ENCODE data around the gene IFNG. TPM values are rescaled to one million over a fixed set of nuclear protein-coding genes. Genes with fewer than 3 reads are reported as not detected.

The IFNG gene
- total RNA-seq, 2 experiments from 2014 or later = 2.9 to 3.2 TPM

DNA sequence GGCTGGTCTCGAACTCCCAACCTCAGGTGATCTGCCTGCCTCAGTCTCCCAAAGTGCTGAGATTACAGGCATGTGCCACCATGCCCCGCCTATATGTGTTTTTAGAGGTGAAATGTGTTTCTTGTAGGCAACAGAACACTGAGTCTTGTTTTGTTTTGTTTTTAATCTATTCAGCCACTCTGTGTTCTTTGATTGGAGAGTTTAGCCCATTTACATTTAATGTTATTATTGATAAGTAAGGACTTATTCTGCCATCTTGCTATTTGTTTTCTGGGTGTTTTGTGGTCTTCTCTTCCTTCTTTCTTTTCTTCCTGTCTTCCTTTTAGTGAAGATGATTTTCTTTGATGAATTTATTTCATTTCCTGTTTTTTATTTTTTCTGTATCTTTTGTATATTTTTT is 29.6 kb downstream of the IFNG start:
- CTCF ChIA-PET = interaction anchor here (0.8 kb wide), 1 partner anchor 12 kb away, joined by 3 read pairs; no protein-coding TSS in a partner anchor
- no peak overlapping the region for H3K4me3 ChIP-seq (ENCODE audit: low read length)
- no peak overlapping the region for H3K27ac ChIP-seq (ENCODE audit: low read depth in 1 of 2, low read length in 2 of 2)
- no peaks in the 10 kb centered on the region for H3K36me3 ChIP-seq (ENCODE audit: insufficient read depth, low read length)
- TF ChIP-seq, protein P1, sequence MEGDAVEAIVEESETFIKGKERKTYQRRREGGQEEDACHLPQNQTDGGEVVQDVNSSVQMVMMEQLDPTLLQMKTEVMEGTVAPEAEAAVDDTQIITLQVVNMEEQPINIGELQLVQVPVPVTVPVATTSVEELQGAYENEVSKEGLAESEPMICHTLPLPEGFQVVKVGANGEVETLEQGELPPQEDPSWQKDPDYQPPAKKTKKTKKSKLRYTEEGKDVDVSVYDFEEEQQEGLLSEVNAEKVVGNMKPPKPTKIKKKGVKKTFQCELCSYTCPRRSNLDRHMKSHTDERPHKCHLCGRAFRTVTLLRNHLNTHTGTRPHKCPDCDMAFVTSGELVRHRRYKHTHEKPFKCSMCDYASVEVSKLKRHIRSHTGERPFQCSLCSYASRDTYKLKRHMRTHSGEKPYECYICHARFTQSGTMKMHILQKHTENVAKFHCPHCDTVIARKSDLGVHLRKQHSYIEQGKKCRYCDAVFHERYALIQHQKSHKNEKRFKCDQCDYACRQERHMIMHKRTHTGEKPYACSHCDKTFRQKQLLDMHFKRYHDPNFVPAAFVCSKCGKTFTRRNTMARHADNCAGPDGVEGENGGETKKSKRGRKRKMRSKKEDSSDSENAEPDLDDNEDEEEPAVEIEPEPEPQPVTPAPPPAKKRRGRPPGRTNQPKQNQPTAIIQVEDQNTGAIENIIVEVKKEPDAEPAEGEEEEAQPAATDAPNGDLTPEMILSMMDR (IDR thresholded peaks at IDR 0.05) = no peak
- no peaks in the 10 kb centered on the region for H3K27me3 Mint-ChIP-seq
- no peak for DNase-seq
- H3K36me3 Mint-ChIP-seq (ENCODE audit: low read depth) = peaks cover 37% of the 10 kb centered on the region
- intact Hi-C loops (cut with DNase I, micrococcal nuclease) = no loop called here
- POLR2A ChIA-PET = no interaction called here
- H3K4me1 Mint-ChIP-seq (ENCODE audit: low read depth) = peaks cover 5% of the 10 kb centered on the region
- H3K9me3 Mint-ChIP-seq = peaks cover 14% of the 10 kb centered on the region
- H3K9me3 ChIP-seq (ENCODE audit: control insufficient read depth in 1 of 2, insufficient read depth in 1 of 2, low read length in 2 of 2) = peaks cover 10 to 19% of the 10 kb centered on the region in 2 experiments
- ATAC-seq (ENCODE audit: poor library complexity) = no peak
- no peak overlapping the region for H3K27ac Mint-ChIP-seq
- H3K4me1 ChIP-seq (ENCODE audit: insufficient read depth, low read length) = no peaks in the 10 kb centered on the region
- no peaks in the 10 kb centered on the region for H3K27me3 ChIP-seq (ENCODE audit: control insufficient read depth in 1 of 2, insufficient read depth in 2 of 2, low read length in 2 of 2)
- no peak overlapping the region for H3K4me3 Mint-ChIP-seq

DNA sequence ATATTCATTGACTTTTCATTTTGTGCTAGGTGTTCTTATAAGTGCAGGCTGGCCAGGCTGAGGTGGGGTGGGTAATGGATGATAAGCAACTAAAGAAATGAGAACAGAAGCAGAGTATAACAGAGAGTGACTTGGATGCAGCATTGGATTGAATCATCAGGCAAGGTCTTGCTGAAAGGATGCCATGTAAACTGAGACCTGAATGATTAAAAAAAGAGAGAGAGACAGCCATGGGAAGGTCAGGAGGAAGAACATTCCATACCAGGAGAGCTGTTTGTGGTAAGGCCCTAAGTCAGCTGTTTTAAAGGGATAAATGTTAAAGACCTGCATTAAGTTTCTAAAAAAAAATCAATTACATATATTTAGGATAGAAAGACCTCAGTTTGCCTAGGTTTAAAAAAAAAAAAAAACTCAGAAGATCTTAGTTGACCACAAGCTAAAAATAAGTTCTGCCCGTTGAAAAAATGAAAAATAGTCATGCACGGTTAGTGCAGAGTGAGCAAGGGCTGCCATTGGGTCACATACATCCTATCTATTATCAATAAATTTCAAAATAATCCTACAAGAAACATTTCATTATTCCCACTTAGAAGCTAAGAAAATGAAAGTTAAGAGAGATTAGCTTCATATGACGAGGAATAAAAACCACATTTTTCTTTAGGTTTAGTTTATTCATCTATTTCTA is 37.2 kb downstream of the IFNG start:
- H3K4me3 ChIP-seq (ENCODE audit: low read length) = no peak overlapping the region
- peaks cover 18% of the 10 kb centered on the region for H3K4me1 ChIP-seq (ENCODE audit: insufficient read depth, low read length)
- H3K27me3 ChIP-seq (ENCODE audit: control insufficient read depth in 1 of 2, insufficient read depth in 2 of 2, low read length in 2 of 2) = no peaks in the 10 kb centered on the region
- Mint-ChIP-seq H3K9me3 (peaks cover 2% of the 10 kb centered on the region), H3K27me3 (no peaks in the 10 kb centered on the region), H3K27ac (no peak overlapping the region), H3K36me3 (ENCODE audit: low read depth) (no peaks in the 10 kb centered on the region), H3K4me3 (no peak overlapping the region), H3K4me1 (ENCODE audit: low read depth) (peaks cover 16% of the 10 kb centered on the region)
- TF ChIP-seq, protein P1 (IDR thresholded peaks at IDR 0.05) = no peak
- ATAC-seq (ENCODE audit: poor library complexity) (no peak), DNase-seq (no peak)
- H3K9me3 ChIP-seq (ENCODE audit: control insufficient read depth in 1 of 2, insufficient read depth in 1 of 2, low read length in 2 of 2) = no peaks in the 10 kb centered on the region
- ChIA-PET CTCF (no interaction called here), POLR2A (interaction anchor here (0.6 to 0.8 kb wide), 3 partner anchors 10 to 1721 kb away, joined by 3 to 5 read pairs (median 3); no protein-coding TSS in a partner anchor)
- intact Hi-C loops (cut with DNase I, micrococcal nuclease) = no loop called here
- no peak overlapping the region for H3K27ac ChIP-seq (ENCODE audit: low read depth in 1 of 2, low read length in 2 of 2)
- H3K36me3 ChIP-seq (ENCODE audit: insufficient read depth, low read length) = no peaks in the 10 kb centered on the region

DNA sequence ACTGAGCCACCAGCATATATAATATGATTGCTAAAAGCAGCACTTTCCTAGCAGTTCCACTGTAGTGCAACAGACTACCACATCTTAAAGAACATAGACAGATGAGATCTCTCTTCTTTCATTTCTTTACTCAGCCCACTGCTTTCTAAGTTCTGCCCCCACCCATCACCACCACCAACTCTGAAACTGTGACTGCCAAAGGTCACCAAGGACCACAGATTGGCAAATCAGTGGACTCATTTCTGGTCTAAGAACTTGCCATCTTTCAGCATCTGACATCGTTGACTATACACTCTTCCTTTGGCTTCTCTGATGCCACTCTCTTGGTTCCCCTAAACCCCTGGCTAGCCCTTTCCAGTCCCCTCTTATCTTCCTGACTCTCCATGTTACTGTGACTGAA is 38.4 kb downstream of the IFNG start:
- no peaks in the 10 kb centered on the region for H3K27me3 Mint-ChIP-seq

More for the DNA sequence above, 38.4 kb downstream of the IFNG start:
- Histone ChIP-seq H3K27me3 (ENCODE audit: control insufficient read depth in 1 of 2, insufficient read depth in 2 of 2, low read length in 2 of 2) (no peaks in the 10 kb centered on the region), H3K27ac (ENCODE audit: low read depth in 1 of 2, low read length in 2 of 2) (no peak overlapping the region), H3K4me1 (ENCODE audit: insufficient read depth, low read length) (peaks cover 18% of the 10 kb centered on the region), H3K9me3 (ENCODE audit: control insufficient read depth in 1 of 2, insufficient read depth in 1 of 2, low read length in 2 of 2) (no peaks in the 10 kb centered on the region), H3K4me3 (ENCODE audit: low read length) (no peak overlapping the region), H3K36me3 (ENCODE audit: insufficient read depth, low read length) (no peaks in the 10 kb centered on the region)
- H3K4me3 Mint-ChIP-seq = no peak overlapping the region
- DNase-seq = no peak
- ChIA-PET POLR2A (no interaction called here), CTCF (interaction anchor here (0.7 to 1.3 kb wide), 2 partner anchors 687 to 765 kb away, joined by 3 to 6 read pairs; partner anchors contain the start of gene MDM2)
- intact Hi-C loops (cut with DNase I, micrococcal nuclease) = no loop called here
- TF ChIP-seq, protein P1 (IDR thresholded peaks at IDR 0.05) = no peak
- no peak overlapping the region for H3K27ac Mint-ChIP-seq
- no peaks in the 10 kb centered on the region for H3K36me3 Mint-ChIP-seq (ENCODE audit: low read depth)
- peaks cover 2% of the 10 kb centered on the region for H3K9me3 Mint-ChIP-seq
- ATAC-seq (ENCODE audit: poor library complexity) = no peak
- H3K4me1 Mint-ChIP-seq (ENCODE audit: low read depth) = peaks cover 20% of the 10 kb centered on the region

Measured in CD4-positive, alpha-beta T cell (primary cell).